HCT116 (cell line): ENCODE measurements around the gene ADAMTS19.

Source experiments
- CTCF ChIP-seq, 3 experiments: fragments of 200-600 bp in 1 of 3; sonication (generic) in 1 of 3; IDR thresholded peaks in 2 of 3; conservative IDR thresholded peaks in 1 of 3; 2 replicates each; pipeline ENCODE4 v1.5.1; 2012 to 2017; ENCODE audit warnings: low read depth in 2 of 3, low read length in 2 of 3, antibody characterized with exemption in 1 of 3, borderline replicate concordance in 1 of 3, control low read depth in 1 of 3, mild to moderate bottlenecking in 1 of 3, mixed read lengths in 1 of 3, mixed run types in 1 of 3, moderate library complexity in 1 of 3; ENCODE audit not compliant: insufficient read depth in 1 of 3
- EGR1 ChIP-seq: IDR thresholded peaks from 2 replicates; pipeline ENCODE4 v1.6.1; 2012; ENCODE audit warnings: low read depth
- EZH2 ChIP-seq: fragments of 200-600 bp; sonication (generic); IDR thresholded peaks from 2 replicates; pipeline ENCODE4 v1.6.1; 2017; ENCODE audit warnings: antibody characterized with exemption, mixed run types
- EZH2phosphoT487 ChIP-seq: fragments of 200-600 bp; IDR thresholded peaks from 2 replicates; pipeline ENCODE4 v1.6.1; 2018; ENCODE audit warnings: antibody characterized with exemption, borderline replicate concordance
- POLR2AphosphoS5 ChIP-seq: IDR thresholded peaks from 2 replicates; pipeline ENCODE4 v1.6.1; 2011; ENCODE audit warnings: mild to moderate bottlenecking, low read depth, low read length, moderate library complexity
- RAD21 ChIP-seq: IDR thresholded peaks from 2 replicates; pipeline ENCODE4 v1.6.1; 2012; ENCODE audit warnings: low read depth, mild to moderate bottlenecking
- SIN3A ChIP-seq: IDR thresholded peaks from 2 replicates; pipeline ENCODE4 v1.6.1; 2012; ENCODE audit warnings: low read depth
- SRF ChIP-seq: IDR thresholded peaks from 2 replicates; pipeline ENCODE4 v1.6.1; 2012; ENCODE audit warnings: low read depth
- TCF7L2 ChIP-seq: IDR thresholded peaks from 2 replicates; pipeline ENCODE4 v1.7.0; 2011; ENCODE audit warnings: borderline replicate concordance, inconsistent platforms; ENCODE audit not compliant: insufficient read depth, insufficient read length; ENCODE audit errors: extremely low read depth

GRCh38 chr5:129447968-129448367, 12.1 kb upstream of the ADAMTS19 start:
- TF ChIP-seq RAD21 (no peak), POLR2AphosphoS5 (no peak), CTCF (IDR thresholded peaks at IDR 0.05 in 2 of 3, conservative IDR thresholded peaks at IDR 0.05 in 1 of 3; ENCODE audit: borderline replicate concordance in 1 of 3, insufficient read depth in 1 of 3, low read depth in 2 of 3, low read length in 2 of 3) (no peak), SIN3A (no peak), EZH2 (no peak), SRF (no peak), EGR1 (no peak), TCF7L2 (no peak), EZH2phosphoT487 (no peak)
